LNCAP (cell line): Measurements from ENCODE around the gene CBX8.

Experiments used
- CTCF ChIP-seq: fragments of 450-650 bp; IDR thresholded peaks from 2 replicates; pipeline ENCODE4 v1.5.1; 2017; ENCODE audit warnings: mild to moderate bottlenecking

Gene CBX8

GRCh38 chr17:79788455-79788854, 8.4 kb downstream of the CBX8 start:
- no peak for TF ChIP-seq CTCF

GRCh38 chr17:79786930-79787643, 9.8 kb downstream of the CBX8 start:
- no peak for TF ChIP-seq CTCF

GRCh38 chr17:79785900-79786810, 10.7 kb downstream of the CBX8 start:
- no peak for TF ChIP-seq CTCF

GRCh38 chr17:79785017-79785899, 11.6 kb downstream of the CBX8 start:
- no peak for TF ChIP-seq CTCF

GRCh38 chr17:79784353-79785016, 12.4 kb downstream of the CBX8 start:
- TF ChIP-seq CTCF: no peak

- no peak for TF ChIP-seq CTCF
These were observed 13.0 kb downstream of the CBX8 start for GRCh38 chr17:79783891-79784290.
